IMR-90 (cell line): Measurements from ENCODE around the gene LSM14B. TPM values are rescaled to one million over a fixed set of nuclear protein-coding genes. Genes with fewer than 3 reads are reported as not detected.

Experiments used
- ATAC-seq: fragments of 200-7000 bp; cut with Tn5 transposase; 2 replicates; pipeline ENCODE4 v1.9.1; 2020; ENCODE audit warnings: low read depth, mild to moderate bottlenecking, moderate library complexity
- BruUV-seq: library from RNA; stranded (reverse); fragments of 400-500 nt; replicated peaks from 2 replicates; lab custom pipeline; 2021; lab: Mats Ljungman, UMichigan
- CTCF ChIA-PET: fragments of 300-600 bp; formaldehyde crosslinking; extraction: SDS; loops from one replicate; lab custom pipeline; 2021; ENCODE audit warnings: antibody characterized with exemption; lab: Yijun Ruan, JAX
- POLR2A ChIA-PET: fragments of 300-600 bp; sonication (Branson Sonifier 250); formaldehyde crosslinking; loops from one replicate; lab custom pipeline; 2022; ENCODE audit warnings: antibody characterized with exemption; ENCODE audit not compliant: unreplicated experiment; lab: Charles Lee
- DNase-seq: peaks from one replicate; pipeline ENCODE4 v3.0.0; 2013
- H2AFZ ChIP-seq: replicated peaks from 2 replicates; pipeline ENCODE3; 2013; ENCODE audit warnings: low read length, mild to moderate bottlenecking; ENCODE audit not compliant: poor library complexity
- H2AK5ac ChIP-seq: 2 replicates; pipeline ENCODE4 v1.6.1; 2013; ENCODE audit warnings: low read depth, low read length, inconsistent platforms
- H2AK9ac ChIP-seq: replicated peaks from 2 replicates; pipeline ENCODE3; 2013; ENCODE audit warnings: mild to moderate bottlenecking, low read depth, low read length, moderate library complexity; ENCODE audit not compliant: poor library complexity
- H2BK120ac ChIP-seq: 2 replicates; pipeline ENCODE4 v1.6.1; 2013; ENCODE audit warnings: low read depth, low read length, inconsistent platforms
- H2BK15ac ChIP-seq: 3 replicates; pipeline ENCODE4 v1.6.1; 2013; ENCODE audit warnings: low read depth, low read length, inconsistent platforms
- H2BK20ac ChIP-seq: 2 replicates; pipeline ENCODE4 v1.6.1; 2013; ENCODE audit warnings: low read depth, mild to moderate bottlenecking, inconsistent platforms, low read length, moderate library complexity
- H2BK5ac ChIP-seq: 2 replicates; pipeline ENCODE4 v1.6.1; 2013; ENCODE audit warnings: mild to moderate bottlenecking, low read depth, low read length, inconsistent platforms; ENCODE audit not compliant: poor library complexity, severe bottlenecking
- H3K14ac ChIP-seq: replicated peaks from 2 replicates; pipeline ENCODE4 v1.6.1; 2013; ENCODE audit warnings: low read depth, low read length, inconsistent platforms
- H3K18ac ChIP-seq: 2 replicates; pipeline ENCODE4 v1.6.1; 2013; ENCODE audit warnings: low read depth, low read length, control low read depth
- H3K23ac ChIP-seq: 2 replicates; pipeline ENCODE4 v1.6.1; 2013; ENCODE audit warnings: low read depth, low read length, inconsistent platforms
- H3K27ac ChIP-seq: 2 replicates; pipeline ENCODE4 v1.5.1; 2013; ENCODE audit warnings: mild to moderate bottlenecking, control low read depth, low read length; ENCODE audit not compliant: insufficient read depth
- H3K27me3 ChIP-seq: 2 replicates; pipeline ENCODE4 v1.6.1; 2013; ENCODE audit warnings: low read length; ENCODE audit not compliant: control insufficient read depth, insufficient read depth
- H3K36me3 ChIP-seq: 2 replicates; pipeline ENCODE4 v1.6.1; 2013; ENCODE audit warnings: low read length, mixed read lengths; ENCODE audit not compliant: control insufficient read depth, insufficient read depth
- H3K4ac ChIP-seq: 2 replicates; pipeline ENCODE4 v1.6.1; 2013; ENCODE audit warnings: low read depth, low read length, inconsistent platforms
- H3K4me1 ChIP-seq: 2 replicates; pipeline ENCODE4 v1.6.1; 2013; ENCODE audit warnings: low read length, mixed read lengths; ENCODE audit not compliant: control insufficient read depth, insufficient read depth
- H3K4me2 ChIP-seq: 2 replicates; pipeline ENCODE4 v1.6.1; 2013; ENCODE audit warnings: low read depth, mild to moderate bottlenecking, control low read depth, low read length, moderate library complexity
- H3K4me3 ChIP-seq: 2 replicates; pipeline ENCODE4 v1.5.1; 2013; ENCODE audit warnings: low read depth, mild to moderate bottlenecking, control low read depth, low read length, moderate library complexity; ENCODE audit not compliant: insufficient read depth
- H3K56ac ChIP-seq: 2 replicates; pipeline ENCODE4 v1.6.1; 2013; ENCODE audit warnings: low read length, inconsistent platforms; ENCODE audit not compliant: insufficient read depth; ENCODE audit errors: extremely low read depth
- H3K79me1 ChIP-seq, 2 experiments: 2 replicates each; pipeline ENCODE4 v1.6.1; 2013; ENCODE audit warnings: low read length in 2 of 2, inconsistent platforms in 1 of 2, low read depth in 1 of 2
- H3K9ac ChIP-seq: 2 replicates; pipeline ENCODE4 v1.6.1; 2013; ENCODE audit warnings: low read depth, low read length, control low read depth
- H3K9me1 ChIP-seq: 2 replicates; pipeline ENCODE4 v1.6.1; 2013; ENCODE audit warnings: low read length, inconsistent platforms; ENCODE audit not compliant: insufficient read depth
- H3K9me3 ChIP-seq: 2 replicates; pipeline ENCODE4 v1.6.1; 2013; ENCODE audit warnings: low read length; ENCODE audit not compliant: control insufficient read depth, insufficient read depth
- H4K20me1 ChIP-seq: 2 replicates; pipeline ENCODE4 v1.6.1; 2013; ENCODE audit warnings: low read length, inconsistent platforms; ENCODE audit not compliant: insufficient read depth
- H4K5ac ChIP-seq: 2 replicates; pipeline ENCODE4 v1.6.1; 2013; ENCODE audit warnings: mild to moderate bottlenecking, low read depth, low read length, control low read depth
- H4K8ac ChIP-seq, 2 experiments: 2 replicates each; pipeline ENCODE4 v1.6.1; 2013; ENCODE audit warnings: low read depth in 2 of 2, low read length in 2 of 2, control low read depth in 1 of 2, inconsistent platforms in 1 of 2
- H4K91ac ChIP-seq: 2 replicates; pipeline ENCODE4 v1.6.1; 2013; ENCODE audit warnings: low read depth, low read length, inconsistent platforms; ENCODE audit not compliant: insufficient read depth
- CEBPB ChIP-seq: IDR thresholded peaks from 2 replicates; pipeline ENCODE4 v1.6.1; 2012; ENCODE audit warnings: low read depth, low read length, improper control_type of control experiment
- FOS ChIP-seq: fragments of 150-350 bp; IDR thresholded peaks from 2 replicates; pipeline ENCODE4 v1.6.1; 2016; ENCODE audit warnings: low read depth, low read length
- MAFK ChIP-seq: IDR thresholded peaks from 2 replicates; pipeline ENCODE4 v1.6.1; 2012; ENCODE audit warnings: low read depth, low read length, improper control_type of control experiment
- MAZ ChIP-seq: IDR thresholded peaks from 2 replicates; pipeline ENCODE4 v1.6.1; 2012; ENCODE audit warnings: low read depth, mild to moderate bottlenecking, low read length, improper control_type of control experiment, moderate library complexity, borderline replicate concordance
- MXI1 ChIP-seq: IDR thresholded peaks from 2 replicates; pipeline ENCODE4 v1.6.1; 2012; ENCODE audit warnings: low read depth, mild to moderate bottlenecking, low read length, moderate library complexity, borderline replicate concordance
- POLR2A ChIP-seq: IDR thresholded peaks from 2 replicates; pipeline ENCODE4 v1.6.1; 2012; ENCODE audit warnings: mild to moderate bottlenecking, low read depth, low read length
- RAD21 ChIP-seq: IDR thresholded peaks from 2 replicates; pipeline ENCODE4 v1.6.1; 2012; ENCODE audit warnings: low read length, improper control_type of control experiment
- RCOR1 ChIP-seq: IDR thresholded peaks from 2 replicates; pipeline ENCODE4 v1.6.1; 2012; ENCODE audit warnings: mild to moderate bottlenecking, low read length, improper control_type of control experiment; ENCODE audit not compliant: insufficient replicate concordance
- RFX5 ChIP-seq: IDR thresholded peaks from 2 replicates; pipeline ENCODE4 v1.8.0; 2012; ENCODE audit warnings: low read depth, mild to moderate bottlenecking, low read length, moderate library complexity
- SMC3 ChIP-seq: fragments of 150-350 bp; IDR thresholded peaks from 2 replicates; pipeline ENCODE4 v1.6.1; 2016; ENCODE audit warnings: low read depth, mild to moderate bottlenecking, antibody characterized with exemption, low read length, moderate library complexity
- WGBS, 2 experiments: methylation state at CpG; one replicate each; pipeline versions ENCODE4 v1.1.5 to v1.1.7; 2013; ENCODE audit warnings: missing lambda C conversion rate in 2 of 2; ENCODE audit not compliant: insufficient read length in 1 of 2; ENCODE audit errors: extremely low coverage in 2 of 2; 5-methylcytosine and 5-hydroxymethylcytosine counted together
- dilution Hi-C: fragments of 300-500 bp; cut with HindIII; formaldehyde crosslinking; loops from one replicate; pipeline ENCODE4 v1.14.3; 2018; ENCODE audit warnings: low sequenced_read_pairs; ENCODE audit not compliant: unreplicated experiment
- in situ Hi-C: fragments of 300-500 bp; cut with MboI; formaldehyde crosslinking; loops from 3 replicates; pipeline ENCODE4 v1.14.3; 2019; ENCODE audit warnings: low sequenced_read_pairs, inconsistent platforms, mixed read lengths
- intact Hi-C: fragments of 100-400 bp; cut with micrococcal nuclease; formaldehyde crosslinking; loops from 2 replicates; pipeline ENCODE4 v1.10.0; 2022
- polyA plus RNA-seq, 3 experiments: library from polyadenylated mRNA; depleted of rRNA; stranded (reverse); fragments of >200 nt; gene quantifications; 2 replicates each; pipeline ENCODE4 v1.2.3, GENCODE V29; 2012; ENCODE audit warnings: low replicate concordance in 1 of 3
- total RNA-seq: library from RNA; depleted of rRNA; stranded (reverse); fragments of >200 nt; gene quantifications from 2 replicates; pipeline ENCODE4 v1.2.3, GENCODE V29; 2012
- TF ChIP-seq, protein P1 (sequence below): conservative IDR thresholded peaks from 2 replicates; pipeline ENCODE4 v1.5.1; 2012; ENCODE audit warnings: mild to moderate bottlenecking, low read depth, low read length, improper control_type of control experiment

Gene LSM14B
- total and polyA plus RNA-seq, 2 of the 4 experiments (the other 2 are of a cell fraction) = 23.7 to 41.1 TPM

DNA sequence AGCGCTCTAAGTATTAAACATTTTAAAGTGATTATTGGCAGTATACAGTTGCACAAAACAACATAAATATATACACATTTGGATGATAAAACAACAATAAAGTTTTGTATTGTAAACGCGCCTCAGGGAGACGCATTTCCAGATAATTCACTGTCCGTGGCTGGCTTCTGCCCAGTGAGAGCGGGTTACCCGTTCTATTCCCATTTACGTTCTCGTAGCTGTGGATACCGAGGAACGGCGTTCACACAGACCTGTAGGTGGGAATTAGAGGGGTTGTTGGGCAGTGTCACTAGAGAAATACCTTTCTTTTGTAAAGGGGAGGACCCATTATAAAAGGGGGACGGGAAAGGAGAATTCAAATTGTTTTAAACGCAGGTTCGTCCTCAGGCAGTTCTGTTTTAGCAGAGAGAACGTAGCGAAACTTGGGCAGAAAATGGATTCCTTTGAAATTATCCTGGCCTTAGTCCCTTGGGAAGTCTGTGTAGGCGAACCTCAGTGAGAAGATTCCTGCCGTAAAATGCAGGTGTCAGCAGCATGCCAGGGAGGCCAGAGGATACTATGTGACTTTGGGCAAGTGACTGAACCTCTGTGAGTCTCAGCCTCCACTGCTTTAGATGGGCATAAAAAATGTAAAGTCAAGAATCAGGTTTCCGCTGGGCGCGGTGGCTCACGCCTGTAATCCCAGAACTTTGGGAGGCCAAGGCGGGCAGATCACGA is 61.3 kb downstream of the LSM14B start:
- no TSS peak for BruUV-seq
- POLR2A ChIA-PET = no interaction called here
- in situ Hi-C loops = no loop called here

More for the DNA sequence above, 61.3 kb downstream of the LSM14B start:
- dilution Hi-C loops = no loop called here
- peak overlapping the region; percentile 94 for H3K4me3 ChIP-seq
- no peak overlapping the region for H2BK20ac ChIP-seq
- H2BK5ac ChIP-seq = no peak overlapping the region
- no peak for ATAC-seq
- peak overlapping the region; percentile 73; the same call in 1 of the 2 replicates for H3K4ac ChIP-seq
- peak overlapping the region; percentile 79 for H3K27ac ChIP-seq
- TF ChIP-seq SMC3 = no peak
- TF ChIP-seq MAZ = no peak
- no peak for TF ChIP-seq RCOR1
- TF ChIP-seq POLR2A = no peak
- TF ChIP-seq RAD21 = no peak
- no peak for TF ChIP-seq RFX5
- TF ChIP-seq MAFK = no peak
- TF ChIP-seq, protein P1, sequence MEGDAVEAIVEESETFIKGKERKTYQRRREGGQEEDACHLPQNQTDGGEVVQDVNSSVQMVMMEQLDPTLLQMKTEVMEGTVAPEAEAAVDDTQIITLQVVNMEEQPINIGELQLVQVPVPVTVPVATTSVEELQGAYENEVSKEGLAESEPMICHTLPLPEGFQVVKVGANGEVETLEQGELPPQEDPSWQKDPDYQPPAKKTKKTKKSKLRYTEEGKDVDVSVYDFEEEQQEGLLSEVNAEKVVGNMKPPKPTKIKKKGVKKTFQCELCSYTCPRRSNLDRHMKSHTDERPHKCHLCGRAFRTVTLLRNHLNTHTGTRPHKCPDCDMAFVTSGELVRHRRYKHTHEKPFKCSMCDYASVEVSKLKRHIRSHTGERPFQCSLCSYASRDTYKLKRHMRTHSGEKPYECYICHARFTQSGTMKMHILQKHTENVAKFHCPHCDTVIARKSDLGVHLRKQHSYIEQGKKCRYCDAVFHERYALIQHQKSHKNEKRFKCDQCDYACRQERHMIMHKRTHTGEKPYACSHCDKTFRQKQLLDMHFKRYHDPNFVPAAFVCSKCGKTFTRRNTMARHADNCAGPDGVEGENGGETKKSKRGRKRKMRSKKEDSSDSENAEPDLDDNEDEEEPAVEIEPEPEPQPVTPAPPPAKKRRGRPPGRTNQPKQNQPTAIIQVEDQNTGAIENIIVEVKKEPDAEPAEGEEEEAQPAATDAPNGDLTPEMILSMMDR = no peak
- TF ChIP-seq MXI1 = no peak
- no peak for TF ChIP-seq CEBPB
- TF ChIP-seq FOS = no peak
- H4K20me1 ChIP-seq = peaks cover 14% of the 10 kb centered on the region; the same call in 1 of the 2 replicates
- H3K36me3 ChIP-seq = peaks cover 8% of the 10 kb centered on the region
- WGBS, 2 experiments = 27% methylated on average over 8 of the region's 25 CpGs; no CpG with 5 or more reads in 1 of the 2 experiments
- H3K23ac ChIP-seq = peak overlapping the region; percentile 83
- intact Hi-C loops = loop anchor here (10.0 kb wide), 1 partner anchor 71 kb away; no protein-coding TSS in a partner anchor
- H2BK120ac ChIP-seq = no peak overlapping the region
- peak overlapping the region; percentile 93 to 97 for H4K8ac ChIP-seq
- H2BK15ac ChIP-seq = no peak overlapping the region
- H2AK9ac ChIP-seq = peak overlapping the region; percentile 56
- H3K14ac ChIP-seq = peak overlapping the region; percentile 66; the same call in 1 of the 2 replicates
- peak overlapping the region; percentile 81 for H3K56ac ChIP-seq
- no peak for DNase-seq
- peak overlapping the region; percentile 98 for H3K9ac ChIP-seq
- H2AFZ ChIP-seq = peak overlapping the region; percentile 95
- H3K4me1 ChIP-seq = peaks cover 7% of the 10 kb centered on the region
- peak overlapping the region; percentile 63; the same call in 1 of the 2 replicates for H2AK5ac ChIP-seq
- H4K5ac ChIP-seq = peak overlapping the region; percentile 83
- H3K27me3 ChIP-seq = no peaks in the 10 kb centered on the region
- no peaks in the 10 kb centered on the region for H3K9me3 ChIP-seq
- H3K9me1 ChIP-seq = peaks cover 8% of the 10 kb centered on the region; the same call in 1 of the 2 replicates
- H3K18ac ChIP-seq = no peak overlapping the region
- H3K79me1 ChIP-seq = peaks cover 23 to 43% of the 10 kb centered on the region in 2 experiments
- H4K91ac ChIP-seq = peak overlapping the region; percentile 57; the same call in 1 of the 2 replicates
- H3K4me2 ChIP-seq = peak overlapping the region; percentile 98
- CTCF ChIA-PET = no interaction called here
